H1 (cell line): ENCODE data around the gene IL1RAP. TPM values are rescaled to one million over a fixed set of nuclear protein-coding genes. Genes with fewer than 3 reads are reported as not detected.

Source experiments
- CTCF ChIA-PET: fragments of 300-600 bp; sonication (Branson Sonifier 250); formaldehyde crosslinking; loops from one replicate; lab custom pipeline; 2021; ENCODE audit not compliant: partially characterized antibody; lab: Charles Lee
- POLR2A ChIA-PET: fragments of 300-600 bp; sonication (Branson Sonifier 250); formaldehyde crosslinking; loops from one replicate; lab custom pipeline; 2021; ENCODE audit warnings: inconsistent platforms; ENCODE audit not compliant: partially characterized antibody; lab: Charles Lee
- DNase-seq, 2 experiments: peaks; one replicate each; pipeline versions ENCODE4 v3.0.0 to v3.0.0-alpha.2; 2010 to 2022; ENCODE audit warnings: low spot score in 2 of 2, low read depth in 1 of 2, mixed read lengths in 1 of 2
- FAIRE-seq: peaks from 2 replicates; lab custom pipeline; 2011; peaks lifted over from hg19 to GRCh38; lab: Jason Lieb, UNC
- H2AFZ ChIP-seq: 2 replicates; pipeline ENCODE4 v1.8.1; 2012; ENCODE audit warnings: low read length, inconsistent platforms
- H2AK5ac ChIP-seq: 2 replicates; pipeline ENCODE4 v1.6.1; 2013; ENCODE audit warnings: low read depth, low read length
- H2BK120ac ChIP-seq: replicated peaks from 2 replicates; pipeline ENCODE3; 2013; ENCODE audit warnings: low read depth, low read length, inconsistent platforms
- H2BK12ac ChIP-seq: 2 replicates; pipeline ENCODE4 v1.6.1; 2013; ENCODE audit warnings: low read depth, low read length
- H2BK15ac ChIP-seq: 2 replicates; pipeline ENCODE4 v1.6.1; 2013; ENCODE audit warnings: low read length
- H2BK20ac ChIP-seq: 2 replicates; pipeline ENCODE4 v1.6.1; 2013; ENCODE audit warnings: low read length
- H2BK5ac ChIP-seq: 2 replicates; pipeline ENCODE4 v1.6.1; 2013; ENCODE audit warnings: low read depth, low read length
- H3K14ac ChIP-seq: 2 replicates; pipeline ENCODE4 v1.6.1; 2013; ENCODE audit warnings: inconsistent platforms; ENCODE audit not compliant: insufficient read length
- H3K18ac ChIP-seq: 2 replicates; pipeline ENCODE4 v1.6.1; 2013; ENCODE audit warnings: low read length; ENCODE audit errors: extremely low read depth
- H3K23ac ChIP-seq: 2 replicates; pipeline ENCODE4 v1.6.1; 2013; ENCODE audit warnings: inconsistent platforms; ENCODE audit not compliant: insufficient read length
- H3K23me2 ChIP-seq: 2 replicates; pipeline ENCODE4 v1.6.1; 2013; ENCODE audit warnings: low read depth, low read length
- H3K27ac ChIP-seq: 2 replicates; pipeline ENCODE4 v1.6.1; 2011; ENCODE audit warnings: low read depth, low read length, inconsistent platforms
- H3K27me3 ChIP-seq, 4 experiments: replicated peaks in 1 of 4; 1 replicate in 1 of 4; 2 replicates in 3 of 4; pipeline versions ENCODE4 v1.6.1 to v1.8.1; 2011 to 2013; ENCODE audit warnings: low read length in 3 of 4, mild to moderate bottlenecking in 3 of 4, inconsistent platforms in 2 of 4, mixed read lengths in 2 of 4, moderate library complexity in 1 of 4; ENCODE audit not compliant: control insufficient read depth in 3 of 4, insufficient read depth in 3 of 4; ENCODE audit errors: extremely low read depth in 1 of 4
- H3K36me3 ChIP-seq, 4 experiments: 2 replicates each; pipeline versions ENCODE4 v1.6.1 to v1.8.1; 2011 to 2013; ENCODE audit warnings: mild to moderate bottlenecking in 4 of 4, low read length in 3 of 4, moderate library complexity in 2 of 4, control low read depth in 1 of 4, inconsistent platforms in 1 of 4; ENCODE audit not compliant: insufficient read depth in 4 of 4, control insufficient read depth in 2 of 4
- H3K4ac ChIP-seq: replicated peaks from 2 replicates; pipeline ENCODE3; 2013; ENCODE audit warnings: low read length, low read depth, mixed read lengths, inconsistent platforms; ENCODE audit not compliant: insufficient read length
- H3K4me1 ChIP-seq, 4 experiments: replicated peaks in 1 of 4; 1 replicate in 1 of 4; 2 replicates in 3 of 4; pipeline versions ENCODE4 v1.6.1 to v1.8.1; 2011 to 2013; ENCODE audit warnings: low read length in 3 of 4, inconsistent platforms in 2 of 4, mixed read lengths in 1 of 4; ENCODE audit not compliant: insufficient read depth in 4 of 4, control insufficient read depth in 3 of 4
- H3K4me2 ChIP-seq, 2 experiments: 2 replicates each; pipeline versions ENCODE4 v1.6.1 to v1.8.1; 2011 to 2013; ENCODE audit warnings: low read depth in 2 of 2, low read length in 2 of 2, control low read depth in 1 of 2, inconsistent platforms in 1 of 2, mild to moderate bottlenecking in 1 of 2; ENCODE audit not compliant: insufficient read depth in 1 of 2
- H3K4me3 ChIP-seq, 4 experiments: fragments of 200-600, 300-600 bp in 1 of 4; sonication (generic), shearing (Covaris generic), sonication (Bioruptor Twin) in 1 of 4; 2 replicates each; pipeline versions ENCODE4 v1.5.1 to v1.8.1; 2011 to 2016; ENCODE audit warnings: low read length in 4 of 4, low read depth in 3 of 4, control low read depth in 2 of 4, inconsistent platforms in 2 of 4, mild to moderate bottlenecking in 2 of 4, mixed read lengths in 1 of 4, moderate library complexity in 1 of 4; ENCODE audit not compliant: insufficient read depth in 2 of 4; ENCODE audit errors: extremely low read depth in 1 of 4
- H3K56ac ChIP-seq: replicated peaks from 2 replicates; pipeline ENCODE3; 2013; ENCODE audit warnings: low read depth, mild to moderate bottlenecking, mixed read lengths, low read length, inconsistent platforms; ENCODE audit not compliant: insufficient read length
- H3K79me1 ChIP-seq: 2 replicates; pipeline ENCODE4 v1.6.1; 2013; ENCODE audit warnings: low read depth, low read length, control low read depth
- H3K79me2 ChIP-seq, 2 experiments: 2 replicates each; pipeline versions ENCODE4 v1.6.1 to v1.8.1; 2012 to 2013; ENCODE audit warnings: low read length in 2 of 2, mild to moderate bottlenecking in 2 of 2, inconsistent platforms in 1 of 2; ENCODE audit not compliant: insufficient read depth in 2 of 2, control insufficient read depth in 1 of 2
- H3K9ac ChIP-seq, 4 experiments: replicated peaks in 1 of 4; 1 replicate in 1 of 4; 2 replicates in 3 of 4; pipeline versions ENCODE4 v1.6.1 to v1.8.1; 2011 to 2013; ENCODE audit warnings: low read depth in 3 of 4, low read length in 3 of 4, control low read depth in 2 of 4, mild to moderate bottlenecking in 2 of 4, moderate library complexity in 2 of 4, inconsistent platforms in 1 of 4; ENCODE audit errors: extremely low read depth in 1 of 4
- H3K9me3 ChIP-seq, 2 experiments: 2 replicates each; pipeline versions ENCODE4 v1.6.1 to v1.8.1; 2012 to 2013; ENCODE audit warnings: mild to moderate bottlenecking in 2 of 2, moderate library complexity in 2 of 2, control low read depth in 1 of 2, inconsistent platforms in 1 of 2, low read depth in 1 of 2, low read length in 1 of 2, mixed read lengths in 1 of 2; ENCODE audit not compliant: insufficient read depth in 2 of 2
- H4K20me1 ChIP-seq, 2 experiments: replicated peaks in 1 of 2; 2 replicates each; pipeline versions ENCODE3 to v1.8.1; 2011 to 2013; ENCODE audit warnings: inconsistent platforms in 2 of 2, low read length in 2 of 2, mild to moderate bottlenecking in 1 of 2; ENCODE audit not compliant: insufficient read depth in 2 of 2, control insufficient read depth in 1 of 2
- H4K5ac ChIP-seq: 2 replicates; pipeline ENCODE4 v1.6.1; 2013; ENCODE audit warnings: low read length, low read depth, mixed read lengths, inconsistent platforms; ENCODE audit not compliant: insufficient read length
- H4K8ac ChIP-seq: 2 replicates; pipeline ENCODE4 v1.8.0; 2013; ENCODE audit warnings: mild to moderate bottlenecking, moderate library complexity, low read length, inconsistent platforms; ENCODE audit not compliant: insufficient read depth; ENCODE audit errors: extremely low read depth
- H4K91ac ChIP-seq: replicated peaks from 2 replicates; pipeline ENCODE3; 2013; ENCODE audit warnings: low read length, mixed read lengths, inconsistent platforms; ENCODE audit not compliant: insufficient read length
- BACH1 ChIP-seq: IDR thresholded peaks from 2 replicates; pipeline ENCODE4 v1.6.1; 2012; ENCODE audit warnings: low read length, improper control_type of control experiment
- CBX5 ChIP-seq: fragments of 300-800, 300-1000 bp; sonication (generic); IDR thresholded peaks from 2 replicates; pipeline ENCODE4 v1.7.1; 2016; ENCODE audit warnings: antibody characterized with exemption, low read length, low read depth
- CHD2 ChIP-seq: IDR thresholded peaks from 2 replicates; pipeline ENCODE4 v1.6.1; 2012; ENCODE audit warnings: low read length, improper control_type of control experiment
- FOSL1 ChIP-seq: IDR thresholded peaks from 2 replicates; pipeline ENCODE4 v1.6.1; 2011; ENCODE audit warnings: mild to moderate bottlenecking, low read depth, low read length, moderate library complexity; ENCODE audit not compliant: insufficient read depth
- HDAC2 ChIP-seq, 2 experiments: fragments of 300-600 bp in 1 of 2; sonication (generic) in 1 of 2; IDR thresholded peaks; 2 replicates each; pipeline ENCODE4 v1.6.1; 2011 to 2012; ENCODE audit warnings: low read depth in 2 of 2, low read length in 2 of 2, mild to moderate bottlenecking in 2 of 2, moderate library complexity in 2 of 2, borderline replicate concordance in 1 of 2, inconsistent platforms in 1 of 2
- POLR2A ChIP-seq, 2 experiments: IDR thresholded peaks; 1 replicate in 1 of 2; 2 replicates in 1 of 2; pipeline ENCODE4 v1.6.1; 2011; ENCODE audit warnings: low read depth in 2 of 2, low read length in 2 of 2, mild to moderate bottlenecking in 2 of 2; ENCODE audit errors: control extremely low read depth in 1 of 2
- POU5F1 ChIP-seq: IDR thresholded peaks from 2 replicates; pipeline ENCODE4 v1.6.1; 2011; ENCODE audit warnings: low read depth, mild to moderate bottlenecking, low read length, moderate library complexity
- RXRA ChIP-seq: IDR thresholded peaks from 2 replicates; pipeline ENCODE4 v1.6.1; 2011; ENCODE audit warnings: low read depth, mild to moderate bottlenecking, low read length, moderate library complexity; ENCODE audit not compliant: insufficient read depth
- SIX5 ChIP-seq: IDR thresholded peaks from 2 replicates; pipeline ENCODE4 v1.6.1; 2011; ENCODE audit warnings: mild to moderate bottlenecking, low read depth, low read length
- SP4 ChIP-seq: IDR thresholded peaks from 2 replicates; pipeline ENCODE4 v1.6.1; 2012; ENCODE audit warnings: low read length, inconsistent platforms
- TAF1 ChIP-seq: IDR thresholded peaks from 2 replicates; pipeline ENCODE4 v1.6.1; 2011; ENCODE audit warnings: mild to moderate bottlenecking, low read depth, low read length
- TBP ChIP-seq: IDR thresholded peaks from 2 replicates; pipeline ENCODE4 v1.6.1; 2011; ENCODE audit warnings: low read depth, low read length, improper control_type of control experiment
- TCF12 ChIP-seq: IDR thresholded peaks from 2 replicates; pipeline ENCODE4 v1.6.1; 2011; ENCODE audit warnings: low read depth, mild to moderate bottlenecking, low read length
- WGBS, 2 experiments: shearing (Covaris generic) in 1 of 2; methylation state at CpG; one replicate each; pipeline versions ENCODE4 v1.1.6 to v1.1.7; 2013 to 2015; ENCODE audit warnings: low lambda C conversion rate in 2 of 2, mixed read lengths in 2 of 2, inconsistent platforms in 1 of 2, low coverage in 1 of 2, missing lambda C conversion rate in 1 of 2; ENCODE audit not compliant: insufficient replicate concordance in 2 of 2, insufficient coverage in 1 of 2, insufficient read length in 1 of 2; ENCODE audit errors: extremely low coverage in 1 of 2, missing lambda C conversion rate in 1 of 2; 5-methylcytosine and 5-hydroxymethylcytosine counted together
- polyA plus RNA-seq, 7 experiments: library from polyadenylated mRNA; depleted of rRNA in 3 of 7; stranded (reverse) in 5 of 7; unstranded in 2 of 7; fragments of >200 nt in 5 of 7; fragments of 200-250 nt in 2 of 7; gene quantifications; 1 replicate in 5 of 7; 2 replicates in 1 of 7; 4 replicates in 1 of 7; pipeline versions ENCODE4 v1.2.1 to v1.2.3, GENCODE V29; 2011 to 2013; ENCODE audit warnings: missing spikeins in 2 of 7, mixed read lengths in 2 of 7
- total RNA-seq: library from RNA; stranded (reverse); fragmentation: NEBNext Ultra II Directional; extraction: Animal tissue kit (Norgen Biotek cat#: 25700); gene quantifications from 2 replicates; pipeline ENCODE4 v1.2.1, GENCODE V29; 2021

IL1RAP gene
- total and polyA plus RNA-seq, 2 of the 8 experiments (the other 6 are each of a cell fraction or from before 2014, with no cell fraction given) = 2.4 to 3.9 TPM

- H3K4me3 ChIP-seq = no peak overlapping the region
- H4K5ac ChIP-seq = no peak overlapping the region
- H2BK120ac ChIP-seq = no peak overlapping the region
- H4K91ac ChIP-seq = no peak overlapping the region
- H2BK15ac ChIP-seq = no peak overlapping the region
- ChIA-PET POLR2A (no interaction called here), CTCF (interaction anchor here (0.6 to 1.0 kb wide), 3 partner anchors 12 to 602 kb away, joined by 3 to 4 read pairs (median 3); no protein-coding TSS in a partner anchor)
- no peak overlapping the region for H2AFZ ChIP-seq
- FAIRE-seq (no peak), DNase-seq (no peak)
- no peak overlapping the region for H3K4me2 ChIP-seq
- H3K23ac ChIP-seq = no peak overlapping the region
- no peak overlapping the region for H2BK12ac ChIP-seq
- H2BK20ac ChIP-seq = no peak overlapping the region
- 95% methylated on average over 2 of the region's 2 CpGs; no CpG with 5 or more reads in 1 of the 2 experiments for WGBS, 2 experiments
- no peak overlapping the region for H3K18ac ChIP-seq
- H3K9ac ChIP-seq = no peak overlapping the region
- H3K23me2 ChIP-seq = no peaks in the 10 kb centered on the region
- no peaks in the 10 kb centered on the region for H3K36me3 ChIP-seq
- no peak overlapping the region for H4K8ac ChIP-seq
- H2AK5ac ChIP-seq = no peak overlapping the region
- H3K4me1 ChIP-seq = no peaks in the 10 kb centered on the region; a peak in 1 of 7 replicates
- no peaks in the 10 kb centered on the region for H3K27me3 ChIP-seq
- no peaks in the 10 kb centered on the region for H3K79me2 ChIP-seq
- H4K20me1 ChIP-seq = no peaks in the 10 kb centered on the region
- H2BK5ac ChIP-seq = no peak overlapping the region
- no peak overlapping the region for H3K27ac ChIP-seq
- H3K56ac ChIP-seq = no peak overlapping the region
- no peaks in the 10 kb centered on the region for H3K79me1 ChIP-seq
- no peaks in the 10 kb centered on the region for H3K9me3 ChIP-seq
- H3K14ac ChIP-seq = no peak overlapping the region
- H3K4ac ChIP-seq = no peak overlapping the region
- TF ChIP-seq TAF1 (no peak), SIX5 (no peak), TCF12 (no peak), POU5F1 (no peak), CBX5 (no peak), TBP (no peak), FOSL1 (no peak), POLR2A (IDR thresholded peaks at IDR 0.05; ENCODE audit: control extremely low read depth in 1 of 2, low read depth in 2 of 2, low read length in 2 of 2) (no peak), SP4 (no peak), RXRA (no peak), HDAC2 (IDR thresholded peaks at IDR 0.05; ENCODE audit: borderline replicate concordance in 1 of 2, low read depth in 2 of 2, low read length in 2 of 2) (no peak), CHD2 (no peak), BACH1 (no peak)
Measured at GRCh38 chr3:190595807-190596206, 81.9 kb downstream of the IL1RAP start.
